ENCODE results near the gene PIM1.
A peak's percentile ranks its signal among the peaks of the same experiment; 100 is the strongest.

PIM1 gene

GRCh38 chr6:37160922-37161778 is 8.8 kb upstream of the PIM1 start:
- DNase-seq (ENCODE audit: extremely low read depth, low read depth), result no peak
- TF ChIP-seq, protein P1, sequence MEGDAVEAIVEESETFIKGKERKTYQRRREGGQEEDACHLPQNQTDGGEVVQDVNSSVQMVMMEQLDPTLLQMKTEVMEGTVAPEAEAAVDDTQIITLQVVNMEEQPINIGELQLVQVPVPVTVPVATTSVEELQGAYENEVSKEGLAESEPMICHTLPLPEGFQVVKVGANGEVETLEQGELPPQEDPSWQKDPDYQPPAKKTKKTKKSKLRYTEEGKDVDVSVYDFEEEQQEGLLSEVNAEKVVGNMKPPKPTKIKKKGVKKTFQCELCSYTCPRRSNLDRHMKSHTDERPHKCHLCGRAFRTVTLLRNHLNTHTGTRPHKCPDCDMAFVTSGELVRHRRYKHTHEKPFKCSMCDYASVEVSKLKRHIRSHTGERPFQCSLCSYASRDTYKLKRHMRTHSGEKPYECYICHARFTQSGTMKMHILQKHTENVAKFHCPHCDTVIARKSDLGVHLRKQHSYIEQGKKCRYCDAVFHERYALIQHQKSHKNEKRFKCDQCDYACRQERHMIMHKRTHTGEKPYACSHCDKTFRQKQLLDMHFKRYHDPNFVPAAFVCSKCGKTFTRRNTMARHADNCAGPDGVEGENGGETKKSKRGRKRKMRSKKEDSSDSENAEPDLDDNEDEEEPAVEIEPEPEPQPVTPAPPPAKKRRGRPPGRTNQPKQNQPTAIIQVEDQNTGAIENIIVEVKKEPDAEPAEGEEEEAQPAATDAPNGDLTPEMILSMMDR (IDR thresholded peaks at IDR 0.05; ENCODE audit: low read depth, low read length, missing control alignments), result no peak

DNA sequence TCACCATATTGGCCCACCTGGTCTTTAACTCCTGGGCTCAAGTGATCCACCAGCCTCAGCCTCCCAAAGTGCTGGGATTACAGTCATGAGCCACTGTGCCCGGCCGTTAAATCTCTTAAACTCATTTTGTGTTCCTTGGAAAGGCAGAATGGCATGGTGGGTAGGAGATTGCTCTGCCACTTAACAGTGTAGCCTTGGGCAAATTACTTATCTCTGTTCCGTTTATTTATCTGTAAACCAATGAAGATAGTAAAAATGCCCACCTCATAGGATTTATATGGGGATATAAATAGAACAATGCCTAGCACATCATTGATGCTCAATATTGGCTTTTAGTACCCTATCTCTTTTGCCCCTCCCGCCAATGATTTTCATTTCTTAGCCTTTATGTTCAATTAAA is 7.2 kb upstream of the PIM1 start:
- H3K4me3 ChIP-seq (replicated peaks; ENCODE audit: low read depth, low read length), result no peak overlapping the region
- DNase-seq (ENCODE audit: extremely low read depth, low read depth), result no peak
- TF ChIP-seq, protein P1 (IDR thresholded peaks at IDR 0.05; ENCODE audit: low read depth, low read length, missing control alignments), result no peak

More at GRCh38 chr6:37160922-37161778, 8.8 kb upstream of the PIM1 start:
- H3K4me3 ChIP-seq (replicated peaks; ENCODE audit: low read depth, low read length), result no peak overlapping the region

DNA sequence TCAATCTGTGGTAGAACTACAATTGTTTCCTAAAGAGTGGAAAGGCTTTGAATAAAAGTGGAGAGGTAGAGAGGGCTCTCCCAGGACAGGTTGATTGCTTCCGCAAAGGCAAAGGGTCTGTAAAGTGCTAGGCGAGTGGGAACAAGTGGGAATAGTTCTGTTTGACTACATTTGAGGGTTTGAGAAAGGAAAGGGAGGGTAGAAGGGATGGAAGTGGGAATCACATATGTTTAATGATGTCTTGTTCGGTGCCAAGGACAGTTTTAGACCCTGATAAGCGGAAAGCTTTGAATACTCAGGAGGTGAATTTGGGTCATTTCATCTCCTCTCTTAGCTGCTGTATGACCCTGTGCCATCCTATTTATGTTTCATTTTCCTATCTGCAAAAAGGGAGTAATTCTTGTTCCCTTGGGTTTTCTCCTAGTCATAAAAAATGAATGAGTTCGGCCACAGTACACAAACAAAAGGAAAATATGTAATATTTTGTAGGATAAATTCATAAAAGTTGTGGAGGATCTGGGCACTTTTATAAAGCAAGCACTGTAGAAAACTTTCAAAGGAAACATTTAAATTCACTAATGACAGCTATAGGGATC is 1.7 kb upstream of the PIM1 start:
- DNase-seq (ENCODE audit: extremely low read depth, low read depth), result no peak
- TF ChIP-seq, protein P1 (IDR thresholded peaks at IDR 0.05; ENCODE audit: low read depth, low read length, missing control alignments), result no peak
- no peak overlapping the region for H3K4me3 ChIP-seq (replicated peaks; ENCODE audit: low read depth, low read length)

- no peak for DNase-seq (ENCODE audit: extremely low read depth, low read depth)
These were observed 999 bp upstream of the PIM1 start for GRCh38 chr6:37168811-37169495.

DNA sequence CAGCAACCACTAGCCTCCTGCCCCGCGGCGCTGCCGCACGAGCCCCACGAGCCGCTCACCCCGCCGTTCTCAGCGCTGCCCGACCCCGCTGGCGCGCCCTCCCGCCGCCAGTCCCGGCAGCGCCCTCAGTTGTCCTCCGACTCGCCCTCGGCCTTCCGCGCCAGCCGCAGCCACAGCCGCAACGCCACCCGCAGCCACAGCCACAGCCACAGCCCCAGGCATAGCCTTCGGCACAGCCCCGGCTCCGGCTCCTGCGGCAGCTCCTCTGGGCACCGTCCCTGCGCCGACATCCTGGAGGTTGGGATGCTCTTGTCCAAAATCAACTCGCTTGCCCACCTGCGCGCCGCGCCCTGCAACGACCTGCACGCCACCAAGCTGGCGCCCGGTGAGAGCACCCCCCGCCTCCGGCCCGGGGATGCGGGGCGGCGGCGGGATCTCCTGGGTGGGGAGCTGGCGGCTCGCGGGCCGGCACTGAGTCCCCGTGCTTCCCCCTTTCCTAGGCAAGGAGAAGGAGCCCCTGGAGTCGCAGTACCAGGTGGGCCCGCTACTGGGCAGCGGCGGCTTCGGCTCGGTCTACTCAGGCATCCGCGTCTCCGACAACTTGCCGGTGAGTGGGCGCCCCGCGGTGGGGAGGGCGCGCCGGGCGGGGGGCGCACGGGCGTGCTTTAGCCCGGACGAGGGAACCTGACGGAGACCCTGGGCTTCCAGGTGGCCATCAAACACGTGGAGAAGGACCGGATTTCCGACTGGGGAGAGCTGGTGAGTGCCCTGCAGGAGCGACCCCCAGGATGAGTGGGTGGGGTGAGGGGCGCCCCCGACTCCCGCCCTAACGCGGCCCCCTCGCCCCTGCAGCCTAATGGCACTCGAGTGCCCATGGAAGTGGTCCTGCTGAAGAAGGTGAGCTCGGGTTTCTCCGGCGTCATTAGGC is 585 bp downstream of the PIM1 start:
- TF ChIP-seq, protein P1 (IDR thresholded peaks at IDR 0.05; ENCODE audit: low read depth, low read length, missing control alignments), result no peak
- no peak for DNase-seq (ENCODE audit: extremely low read depth, low read depth)
- peak overlapping the region; percentile 80 for H3K4me3 ChIP-seq (replicated peaks; ENCODE audit: low read depth, low read length)

More at GRCh38 chr6:37168811-37169495, 999 bp upstream of the PIM1 start:
- H3K4me3 ChIP-seq (replicated peaks; ENCODE audit: low read depth, low read length), result peak overlapping the region; percentile 53
- TF ChIP-seq, protein P1 (IDR thresholded peaks at IDR 0.05; ENCODE audit: low read depth, low read length, missing control alignments), result no peak

Measured in HFF-Myc (cell line).